ENCODE results near the gene MUC12. TPM values are rescaled to one million over a fixed set of nuclear protein-coding genes. Genes with fewer than 3 reads are reported as not detected.

MUC12 gene
- total RNA-seq, 1 donor from 2014 or later = 2.8 TPM

GRCh38 chr7:100959894-100960293 is 9.5 kb upstream of the MUC12 start:
- peaks cover 30% of the 10 kb centered on the region for H3K27me3 ChIP-seq (ENCODE audit: insufficient read depth, low read length)
- no peak for FAIRE-seq
- peaks cover 2% of the 10 kb centered on the region for H3K9me3 Mint-ChIP-seq (ENCODE audit: unreplicated experiment)

GRCh38 chr7:100962537-100962936 is 6.8 kb upstream of the MUC12 start:
- Mint-ChIP-seq H3K4me1 (ENCODE audit: low read depth, unreplicated experiment) (peaks cover 2% of the 10 kb centered on the region), H3K9me3 (ENCODE audit: unreplicated experiment) (peaks cover 4% of the 10 kb centered on the region), H3K27me3 (ENCODE audit: low read depth, unreplicated experiment) (peaks cover 43% of the 10 kb centered on the region), H3K36me3 (ENCODE audit: low read depth, unreplicated experiment) (no peaks in the 10 kb centered on the region), H3K4me3 (ENCODE audit: unreplicated experiment) (no peak overlapping the region), H3K27ac (ENCODE audit: unreplicated experiment) (no peak overlapping the region)
- no peak overlapping the region for H3K4me2 ChIP-seq (ENCODE audit: low read length)
- FAIRE-seq (no peak), DNase-seq (ENCODE audit: low read depth) (no peak)
- H3K9ac ChIP-seq (ENCODE audit: low read length) = no peak overlapping the region
- no peaks in the 10 kb centered on the region for H3K36me3 ChIP-seq (ENCODE audit: insufficient read depth, low read length)
- TF ChIP-seq CTCF (IDR thresholded peaks at IDR 0.05; ENCODE audit: insufficient read depth, low read depth, low read length) = no peak
- no peak for TF ChIP-seq EZH2 (IDR thresholded peaks at IDR 0.05; ENCODE audit: insufficient read depth, low read length)
- no peak overlapping the region for H3K4me3 ChIP-seq (ENCODE audit: insufficient read depth, low read depth, low read length)
- no peak overlapping the region for H3K27ac ChIP-seq (ENCODE audit: low read depth, low read length)
- H3K79me2 ChIP-seq (ENCODE audit: insufficient read depth, low read length) = no peaks in the 10 kb centered on the region
- no peak overlapping the region for H2AFZ ChIP-seq (ENCODE audit: low read depth, low read length)
- no peaks in the 10 kb centered on the region for H4K20me1 ChIP-seq (ENCODE audit: insufficient read depth, low read length)
- H3K9me3 ChIP-seq (ENCODE audit: insufficient read depth, low read depth, low read length) = peaks cover 5% of the 10 kb centered on the region
- peaks cover 50% of the 10 kb centered on the region for H3K27me3 ChIP-seq (ENCODE audit: insufficient read depth, low read length)
- H3K4me1 ChIP-seq (ENCODE audit: insufficient read depth, low read length) = peaks cover 4% of the 10 kb centered on the region

More at GRCh38 chr7:100959894-100960293, 9.5 kb upstream of the MUC12 start:
- Mint-ChIP-seq H3K27me3 (ENCODE audit: low read depth, unreplicated experiment) (peaks cover 19% of the 10 kb centered on the region), H3K36me3 (ENCODE audit: low read depth, unreplicated experiment) (no peaks in the 10 kb centered on the region), H3K27ac (ENCODE audit: unreplicated experiment) (no peak overlapping the region), H3K4me3 (ENCODE audit: unreplicated experiment) (no peak overlapping the region), H3K4me1 (ENCODE audit: low read depth, unreplicated experiment) (no peaks in the 10 kb centered on the region)
- no peak overlapping the region for H3K4me2 ChIP-seq (ENCODE audit: low read length)
- no peak overlapping the region for H3K4me3 ChIP-seq (ENCODE audit: insufficient read depth, low read depth, low read length)
- H3K9me3 ChIP-seq (ENCODE audit: insufficient read depth, low read depth, low read length) = peaks cover 8% of the 10 kb centered on the region
- no peaks in the 10 kb centered on the region for H3K79me2 ChIP-seq (ENCODE audit: insufficient read depth, low read length)
- H3K27ac ChIP-seq (ENCODE audit: low read depth, low read length) = no peak overlapping the region
- no peak overlapping the region for H2AFZ ChIP-seq (ENCODE audit: low read depth, low read length)
- DNase-seq (ENCODE audit: low read depth) = no peak
- H3K4me1 ChIP-seq (ENCODE audit: insufficient read depth, low read length) = no peaks in the 10 kb centered on the region
- TF ChIP-seq EZH2 (IDR thresholded peaks at IDR 0.05; ENCODE audit: insufficient read depth, low read length) (no peak), CTCF (IDR thresholded peaks at IDR 0.05; ENCODE audit: insufficient read depth, low read depth, low read length) (no peak)
- H3K9ac ChIP-seq (ENCODE audit: low read length) = no peak overlapping the region
- no peaks in the 10 kb centered on the region for H4K20me1 ChIP-seq (ENCODE audit: insufficient read depth, low read length)
- no peaks in the 10 kb centered on the region for H3K36me3 ChIP-seq (ENCODE audit: insufficient read depth, low read length)

GRCh38 chr7:100963386-100963785 is 6.0 kb upstream of the MUC12 start:
- DNase-seq (ENCODE audit: low read depth) = no peak
- TF ChIP-seq EZH2 (IDR thresholded peaks at IDR 0.05; ENCODE audit: insufficient read depth, low read length) (no peak), CTCF (IDR thresholded peaks at IDR 0.05; ENCODE audit: insufficient read depth, low read depth, low read length) (no peak)

More at GRCh38 chr7:100963386-100963785, 6.0 kb upstream of the MUC12 start:
- Mint-ChIP-seq H3K36me3 (ENCODE audit: low read depth, unreplicated experiment) (no peaks in the 10 kb centered on the region), H3K27me3 (ENCODE audit: low read depth, unreplicated experiment) (peaks cover 52% of the 10 kb centered on the region), H3K4me3 (ENCODE audit: unreplicated experiment) (peak overlapping the region; percentile 2), H3K9me3 (ENCODE audit: unreplicated experiment) (peaks cover 4% of the 10 kb centered on the region), H3K27ac (ENCODE audit: unreplicated experiment) (no peak overlapping the region), H3K4me1 (ENCODE audit: low read depth, unreplicated experiment) (peaks cover 2% of the 10 kb centered on the region)
- Histone ChIP-seq H2AFZ (ENCODE audit: low read depth, low read length) (no peak overlapping the region), H3K27ac (ENCODE audit: low read depth, low read length) (no peak overlapping the region), H4K20me1 (ENCODE audit: insufficient read depth, low read length) (no peaks in the 10 kb centered on the region), H3K27me3 (ENCODE audit: insufficient read depth, low read length) (peaks cover 54% of the 10 kb centered on the region), H3K9me3 (ENCODE audit: insufficient read depth, low read depth, low read length) (no peaks in the 10 kb centered on the region), H3K36me3 (ENCODE audit: insufficient read depth, low read length) (no peaks in the 10 kb centered on the region), H3K4me3 (ENCODE audit: insufficient read depth, low read depth, low read length) (no peak overlapping the region), H3K9ac (ENCODE audit: low read length) (no peak overlapping the region), H3K79me2 (ENCODE audit: insufficient read depth, low read length) (no peaks in the 10 kb centered on the region), H3K4me2 (ENCODE audit: low read length) (no peak overlapping the region), H3K4me1 (ENCODE audit: insufficient read depth, low read length) (peaks cover 4% of the 10 kb centered on the region)
- FAIRE-seq = no peak

All from astrocyte (in vitro differentiated cells and primary cell).